K562 (cell line): ENCODE measurements around the gene CD69. TPM values are rescaled to one million over a fixed set of nuclear protein-coding genes. Genes with fewer than 3 reads are reported as not detected.

ENCODE experiments used
- MIER1 ChIP-seq: fragments of 450-650 bp; IDR thresholded peaks from 2 replicates; pipeline ENCODE4 v1.6.1; 2016; ENCODE audit warnings: antibody characterized with exemption, mild to moderate bottlenecking, low read depth
- NR3C1 ChIP-seq: sonication (generic); formaldehyde crosslinking; IDR thresholded peaks from 2 replicates; pipeline ENCODE4 v1.8.1; 2022; ENCODE audit warnings: missing genetic modification reagents
- POU5F1 ChIP-seq: fragments of 150-350 bp; IDR thresholded peaks from 2 replicates; pipeline ENCODE4 v1.6.1; 2014; ENCODE audit warnings: borderline replicate concordance, low read length, low read depth, mild to moderate bottlenecking; ENCODE audit not compliant: partially characterized antibody
- RBM15 ChIP-seq: fragments of 200-400 bp; formaldehyde crosslinking; IDR thresholded peaks from 2 replicates; pipeline ENCODE4 v1.6.1; 2018; ENCODE audit warnings: mild to moderate bottlenecking, low read length, moderate library complexity; ENCODE audit not compliant: insufficient read depth
- polyA plus RNA-seq, 8 experiments: library from polyadenylated mRNA; depleted of rRNA in 4 of 8; stranded (reverse) in 5 of 8; unstranded in 3 of 8; fragments of >200 nt; fragmentation: Nextera tagmentation in 2 of 8; fragmentation: Illumina TruSeq in 1 of 8; extraction: Ambion mirVana in 2 of 8; extraction: Trizol in 1 of 8; gene quantifications; 2 replicates each; pipeline versions ENCODE4 v1.2.1 to v1.2.3, GENCODE V29; 2011 to 2014; ENCODE audit warnings: inconsistent platforms in 1 of 8, missing spikeins in 1 of 8
- total RNA-seq, 7 experiments: library from RNA; depleted of rRNA in 6 of 7; stranded (reverse); fragments of >200 nt in 6 of 7; fragmentation: Illumina TruSeq in 2 of 7; extraction: Trizol in 2 of 7; gene quantifications; 2 replicates each; pipeline versions ENCODE4 v1.2.1 to v1.2.3, GENCODE V29; 2011 to 2021; ENCODE audit warnings: low replicate concordance in 1 of 7
- TF ChIP-seq, protein P1 (sequence below), 2 experiments: fragments of 450-650 bp in 1 of 2; sonication (generic) in 1 of 2; formaldehyde crosslinking in 1 of 2; IDR thresholded peaks; 2 replicates each; pipeline versions ENCODE4 v1.7.1 to v1.9.0; 2016 to 2022; ENCODE audit warnings: inconsistent platforms in 1 of 2, mild to moderate bottlenecking in 1 of 2, missing genetic modification reagents in 1 of 2

The CD69 gene
- total and polyA plus RNA-seq, 9 of the 15 experiments (the other 6 are each of a cell fraction or from before 2014, with no cell fraction given), result 11.7 to 243 (median 54.4) TPM

DNA sequence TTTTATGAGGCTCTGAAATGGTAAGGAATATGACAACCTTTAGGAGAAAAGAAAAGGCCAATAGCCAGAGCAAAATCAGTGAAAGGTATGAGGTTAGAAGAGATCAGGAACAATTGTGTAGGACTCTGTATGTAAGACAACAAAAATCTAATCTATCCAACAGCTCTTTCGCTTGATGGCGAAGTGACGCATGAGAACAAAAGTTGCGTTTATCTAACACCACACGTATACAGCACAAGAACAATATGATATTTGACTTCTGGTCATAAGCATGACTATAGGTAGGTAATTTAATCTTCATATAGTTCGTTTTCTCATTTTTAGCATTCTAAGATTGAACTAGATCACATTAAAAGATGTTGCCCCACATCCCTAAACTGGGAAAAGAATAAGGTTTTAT lies 29.3 kb downstream of the CD69 start (continued):
- TF ChIP-seq NR3C1 (CRISPR knock-in tag), result no peak
- TF ChIP-seq RBM15, result no peak
- TF ChIP-seq MIER1, result no peak
- TF ChIP-seq POU5F1, result no peak
- TF ChIP-seq, protein P1, sequence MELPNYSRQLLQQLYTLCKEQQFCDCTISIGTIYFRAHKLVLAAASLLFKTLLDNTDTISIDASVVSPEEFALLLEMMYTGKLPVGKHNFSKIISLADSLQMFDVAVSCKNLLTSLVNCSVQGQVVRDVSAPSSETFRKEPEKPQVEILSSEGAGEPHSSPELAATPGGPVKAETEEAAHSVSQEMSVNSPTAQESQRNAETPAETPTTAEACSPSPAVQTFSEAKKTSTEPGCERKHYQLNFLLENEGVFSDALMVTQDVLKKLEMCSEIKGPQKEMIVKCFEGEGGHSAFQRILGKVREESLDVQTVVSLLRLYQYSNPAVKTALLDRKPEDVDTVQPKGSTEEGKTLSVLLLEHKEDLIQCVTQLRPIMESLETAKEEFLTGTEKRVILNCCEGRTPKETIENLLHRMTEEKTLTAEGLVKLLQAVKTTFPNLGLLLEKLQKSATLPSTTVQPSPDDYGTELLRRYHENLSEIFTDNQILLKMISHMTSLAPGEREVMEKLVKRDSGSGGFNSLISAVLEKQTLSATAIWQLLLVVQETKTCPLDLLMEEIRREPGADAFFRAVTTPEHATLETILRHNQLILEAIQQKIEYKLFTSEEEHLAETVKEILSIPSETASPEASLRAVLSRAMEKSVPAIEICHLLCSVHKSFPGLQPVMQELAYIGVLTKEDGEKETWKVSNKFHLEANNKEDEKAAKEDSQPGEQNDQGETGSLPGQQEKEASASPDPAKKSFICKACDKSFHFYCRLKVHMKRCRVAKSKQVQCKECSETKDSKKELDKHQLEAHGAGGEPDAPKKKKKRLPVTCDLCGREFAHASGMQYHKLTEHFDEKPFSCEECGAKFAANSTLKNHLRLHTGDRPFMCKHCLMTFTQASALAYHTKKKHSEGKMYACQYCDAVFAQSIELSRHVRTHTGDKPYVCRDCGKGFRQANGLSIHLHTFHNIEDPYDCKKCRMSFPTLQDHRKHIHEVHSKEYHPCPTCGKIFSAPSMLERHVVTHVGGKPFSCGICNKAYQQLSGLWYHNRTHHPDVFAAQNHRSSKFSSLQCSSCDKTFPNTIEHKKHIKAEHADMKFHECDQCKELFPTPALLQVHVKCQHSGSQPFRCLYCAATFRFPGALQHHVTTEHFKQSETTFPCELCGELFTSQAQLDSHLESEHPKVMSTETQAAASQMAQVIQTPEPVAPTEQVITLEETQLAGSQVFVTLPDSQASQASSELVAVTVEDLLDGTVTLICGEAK (IDR thresholded peaks at IDR 0.05), result no peak
- TF ChIP-seq, protein P1 (CRISPR knock-in tag; IDR thresholded peaks at IDR 0.05), result no peak
